GM21737 (cell line): Measurements from ENCODE around the gene TWSG1.
"Not testable (repeated sequence)": the region's sequence is repeated elsewhere in the genome, so short reads cannot be mapped to it uniquely, and the experiment has no call there.

Experiments used
- ATAC-seq: cut with Tn5 transposase; IDR thresholded peaks from one replicate; pipeline ENCODE4 v1.9.1; 2021; ENCODE audit warnings: mild to moderate bottlenecking, moderate library complexity; ENCODE audit not compliant: unreplicated experiment

TWSG1 gene

DNA sequence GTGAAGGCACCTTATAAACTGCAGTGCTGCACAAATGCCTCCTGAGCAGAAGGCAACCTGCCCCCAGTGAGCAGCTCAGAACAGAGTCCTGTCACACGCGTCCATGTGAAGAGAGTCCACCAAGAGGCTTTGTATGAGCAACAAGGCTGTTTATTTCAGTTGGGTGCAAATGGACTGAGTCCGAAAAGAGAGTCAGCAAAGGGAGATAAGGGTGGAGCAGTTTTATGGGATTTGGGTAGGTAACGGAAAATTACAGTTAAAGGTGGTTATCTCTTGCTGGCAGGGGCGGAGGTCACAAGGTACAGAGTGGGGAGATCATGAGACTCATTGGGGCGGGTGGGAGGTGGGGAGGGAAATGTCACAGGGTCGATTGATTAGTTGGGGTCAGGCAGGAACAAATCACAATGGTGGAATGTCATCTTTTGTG lies 87.3 kb downstream of the TWSG1 start:
- no peak for ATAC-seq

DNA sequence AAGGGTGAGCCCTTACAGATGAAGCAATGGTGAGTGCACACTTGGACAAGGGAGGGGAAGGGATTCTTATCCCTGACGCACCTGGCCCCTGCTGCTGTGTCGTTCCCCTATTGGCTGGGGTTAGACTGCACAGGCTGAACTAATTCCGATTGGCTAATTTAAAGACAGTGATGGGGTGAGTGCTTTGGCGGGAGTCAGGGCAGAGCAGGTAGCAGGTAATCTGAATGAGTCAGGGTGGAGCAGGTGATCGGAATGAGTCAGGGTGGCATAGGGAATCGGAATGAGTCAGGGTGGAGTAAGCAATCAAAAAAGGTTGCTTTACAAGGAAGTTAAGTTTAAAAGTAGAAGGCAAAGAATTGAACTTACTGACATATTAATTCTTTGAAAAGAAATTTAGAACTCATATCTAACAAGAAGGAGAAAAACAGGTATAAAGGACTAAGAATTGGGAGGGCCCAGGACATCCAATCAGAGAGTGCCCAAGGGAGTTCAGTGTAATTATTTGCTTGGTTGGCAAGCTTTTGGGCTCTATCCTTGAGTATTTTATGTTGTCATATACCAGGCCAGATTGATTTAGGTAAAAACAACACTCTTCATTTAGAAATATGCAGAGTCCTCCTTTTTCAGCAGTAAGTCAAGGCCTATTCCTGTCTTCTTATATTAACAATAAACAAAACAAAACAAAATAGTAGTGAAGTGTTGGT lies 88.4 kb downstream of the TWSG1 start:
- ATAC-seq = no peak

DNA sequence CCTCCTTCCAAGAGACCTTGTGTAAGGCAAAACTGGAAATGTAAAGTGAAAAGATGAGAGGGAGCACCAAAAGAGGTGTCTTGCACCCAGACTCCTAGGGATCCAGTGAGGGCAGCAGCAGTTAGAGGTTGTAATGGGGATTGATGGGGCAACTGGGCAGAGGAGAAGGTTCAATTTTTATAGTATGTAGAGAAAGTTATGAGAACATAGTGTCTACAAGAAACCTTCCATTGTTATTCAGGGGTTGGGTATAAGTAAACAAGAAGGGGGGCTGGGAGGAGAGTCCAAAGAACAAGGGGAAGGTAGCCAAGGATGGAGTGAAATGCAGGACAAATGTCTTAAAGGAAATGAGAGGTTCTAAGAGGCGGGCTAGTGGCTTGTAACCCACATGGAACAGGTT lies 89.1 kb downstream of the TWSG1 start:
- ATAC-seq = not testable (repeated sequence)

DNA sequence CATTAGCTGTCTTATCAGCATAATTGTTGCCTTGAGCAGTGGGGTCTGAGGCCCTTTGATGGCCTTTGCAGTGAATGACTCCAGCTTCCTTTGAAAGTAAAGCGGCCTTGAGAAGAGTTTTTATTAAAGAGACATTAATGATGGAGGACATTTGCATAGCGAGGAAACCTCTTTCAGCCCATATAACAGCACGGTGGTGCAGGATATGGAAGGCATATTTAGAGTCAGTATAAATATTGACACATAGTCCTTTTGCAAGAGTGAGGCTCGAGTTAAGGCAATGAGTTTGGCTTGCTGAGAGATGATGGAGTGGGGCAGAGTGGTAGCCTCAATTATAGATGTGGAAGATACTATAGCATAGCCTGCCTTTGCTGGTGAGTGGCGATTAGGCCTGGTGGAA lies 89.7 kb downstream of the TWSG1 start:
- ATAC-seq = not testable (repeated sequence)

DNA sequence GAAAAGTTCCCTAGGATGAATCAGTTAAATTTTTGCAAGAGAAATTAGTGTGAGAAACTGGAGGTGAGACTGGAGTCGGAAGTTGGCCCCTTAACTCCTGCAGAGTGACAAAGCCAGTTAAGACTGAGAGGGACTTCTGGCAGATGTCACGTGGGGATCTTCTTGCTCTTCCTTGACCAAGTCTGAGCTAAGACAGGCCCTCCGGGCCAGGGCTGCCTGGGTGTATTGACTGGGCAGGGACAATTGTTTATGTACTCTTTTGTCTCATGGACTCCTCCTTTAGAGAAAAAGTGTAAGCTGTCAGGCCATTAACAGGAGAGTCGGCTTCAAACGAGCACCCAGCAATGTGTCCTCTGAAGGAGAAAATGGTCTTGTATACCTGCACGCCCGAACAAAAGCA lies 92.2 kb downstream of the TWSG1 start:
- ATAC-seq = no peak

DNA sequence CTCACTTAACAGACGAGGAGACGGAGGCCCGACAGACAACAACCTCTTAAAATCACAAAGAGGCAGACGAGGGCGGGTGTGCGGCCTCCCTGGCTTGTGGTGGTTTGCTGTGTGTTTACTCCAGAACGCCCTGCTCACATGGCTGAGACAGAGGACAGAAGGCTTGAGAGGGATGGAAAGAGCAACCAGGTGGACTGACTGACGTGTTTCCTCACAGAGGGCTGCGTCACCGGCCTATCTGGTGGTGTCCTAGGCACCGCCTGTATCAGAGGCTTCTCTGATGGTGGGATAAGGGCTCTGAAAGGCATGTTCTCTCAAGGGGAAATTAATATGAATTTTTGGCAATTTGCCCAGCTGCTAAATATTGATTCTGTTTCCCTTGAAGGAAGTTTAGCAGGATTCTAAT lies 93.7 kb downstream of the TWSG1 start:
- ATAC-seq = no peak

DNA sequence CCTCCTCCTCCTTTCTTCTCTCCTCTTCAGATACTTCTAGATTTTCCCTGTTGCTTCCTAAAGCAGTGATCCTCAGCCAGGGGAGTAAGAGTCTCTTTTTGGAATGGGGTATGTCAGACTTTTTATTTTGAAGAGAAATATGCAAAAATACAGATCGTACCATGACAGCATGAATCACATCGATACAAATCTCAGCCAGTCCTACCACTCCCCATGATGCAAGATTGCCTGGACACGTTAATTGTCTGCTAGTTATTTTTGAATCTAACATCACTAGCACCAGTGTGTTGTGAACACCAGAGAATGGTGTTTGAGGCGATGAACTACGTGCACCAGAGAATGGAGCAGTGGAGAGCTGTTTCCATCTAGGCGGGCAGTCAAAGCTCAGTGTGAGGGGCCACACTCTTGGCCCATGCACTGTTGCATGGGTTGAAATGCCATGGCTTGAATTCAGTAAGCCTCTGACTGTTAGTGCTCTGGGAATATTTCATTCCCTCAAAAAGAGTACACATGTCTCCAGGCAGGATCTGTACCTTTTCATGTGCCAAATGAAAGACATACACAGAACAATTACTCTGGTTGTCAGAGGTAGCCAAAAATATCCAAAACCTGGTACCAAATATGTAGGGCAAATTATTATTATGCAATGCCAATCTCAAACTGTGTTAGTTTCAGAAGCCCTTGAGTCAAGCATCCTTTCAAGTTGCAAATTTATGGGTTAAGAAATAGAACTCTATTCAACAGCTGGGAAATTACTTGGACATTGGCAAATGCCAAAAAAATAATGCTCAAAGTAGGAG lies 94.5 kb downstream of the TWSG1 start:
- no peak for ATAC-seq

DNA sequence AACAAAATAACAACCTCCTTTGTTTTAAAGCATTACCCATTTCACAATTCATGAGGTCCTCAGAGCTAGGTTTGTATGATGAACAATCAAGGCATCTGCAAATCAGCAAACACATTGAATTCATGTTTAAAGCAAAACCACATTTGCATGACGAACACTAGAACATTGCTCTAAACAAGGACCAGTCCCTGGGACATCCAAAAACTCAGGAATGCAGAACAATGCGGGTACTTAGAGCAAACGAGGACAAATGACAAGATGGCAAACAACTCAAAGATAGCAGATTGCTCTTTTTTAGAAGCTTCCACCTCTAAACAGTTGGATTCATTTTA lies 95.1 kb downstream of the TWSG1 start:
- ATAC-seq = no peak

DNA sequence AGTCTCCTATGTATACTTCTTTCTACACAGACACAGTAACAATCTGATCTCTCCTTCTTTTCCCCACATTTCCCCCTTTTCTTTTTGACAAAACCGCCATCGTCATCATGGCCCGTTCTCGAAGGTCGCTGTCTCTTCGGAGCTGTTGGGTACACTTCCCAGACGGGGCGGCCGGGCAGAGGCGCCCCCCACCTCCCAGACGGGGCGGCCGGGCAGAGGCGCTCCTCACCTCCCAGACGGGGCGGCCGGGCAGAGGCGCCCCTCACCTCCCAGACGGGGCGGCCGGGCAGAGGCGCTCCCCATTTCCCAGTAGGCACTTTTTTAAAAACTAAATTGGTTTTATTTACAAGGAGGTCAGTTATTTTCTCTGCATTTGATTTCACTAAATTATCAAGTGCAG lies 95.7 kb downstream of the TWSG1 start:
- not testable (repeated sequence) for ATAC-seq

DNA sequence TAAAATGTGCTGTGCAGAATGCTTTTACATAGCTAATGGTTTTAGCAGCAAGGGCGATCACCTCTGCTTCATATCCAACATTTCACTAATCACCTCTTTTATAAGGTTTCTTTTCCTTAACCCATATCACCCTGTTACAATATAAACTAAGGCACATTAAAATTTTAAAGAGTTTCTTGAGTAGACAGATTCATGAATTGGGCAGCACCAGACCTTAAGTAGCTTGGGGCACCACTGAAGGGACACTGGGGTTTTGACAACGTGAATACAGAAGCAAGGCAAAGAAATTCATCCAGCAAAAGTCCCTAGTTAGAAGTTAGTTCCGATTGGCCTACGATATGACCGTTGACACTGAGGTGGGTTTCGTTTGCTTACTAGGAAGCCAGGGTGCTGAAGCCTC lies 96.7 kb downstream of the TWSG1 start:
- no peak for ATAC-seq

DNA sequence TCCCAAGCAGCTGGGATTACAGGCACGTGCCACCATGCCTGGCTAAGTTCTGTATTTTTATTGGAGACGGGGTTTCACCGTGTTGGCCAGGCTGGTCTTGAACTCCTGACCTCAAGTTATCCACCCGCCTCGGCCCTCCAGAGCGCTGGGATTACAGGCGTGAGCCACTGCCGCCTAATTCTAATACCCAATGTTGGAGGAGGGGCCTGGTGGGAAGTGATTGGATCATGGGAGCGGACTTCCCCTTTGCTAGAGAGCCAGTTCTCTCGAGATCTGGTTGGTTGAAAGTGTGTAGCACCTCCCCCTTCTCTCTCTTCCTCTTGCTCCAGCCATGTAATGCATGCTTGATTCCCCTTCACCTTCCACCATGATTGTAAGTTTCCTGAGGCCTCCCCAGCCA lies 98.5 kb downstream of the TWSG1 start:
- not testable (repeated sequence) for ATAC-seq

DNA sequence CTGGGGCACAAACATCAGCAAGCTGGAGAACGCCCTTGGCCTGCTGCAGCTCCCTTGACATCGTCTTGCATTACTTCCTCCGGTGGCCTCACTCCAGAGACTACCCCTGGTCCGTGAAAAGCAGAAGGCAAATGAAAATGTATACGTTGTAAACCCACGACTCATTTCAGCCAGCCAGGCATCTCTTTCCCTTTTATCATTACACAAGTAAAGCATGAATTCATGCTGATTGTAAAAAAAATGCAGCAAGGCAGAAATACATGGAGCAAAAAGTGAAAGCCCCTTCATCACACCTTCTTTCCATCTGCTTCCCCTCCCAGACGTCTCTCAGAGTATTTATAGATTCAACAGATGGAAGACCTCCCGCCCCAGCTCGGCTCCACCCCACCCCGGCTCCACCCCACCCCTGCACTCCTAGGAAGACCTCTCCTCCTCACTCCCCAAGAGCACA lies 99.1 kb downstream of the TWSG1 start:
- ATAC-seq = no peak

DNA sequence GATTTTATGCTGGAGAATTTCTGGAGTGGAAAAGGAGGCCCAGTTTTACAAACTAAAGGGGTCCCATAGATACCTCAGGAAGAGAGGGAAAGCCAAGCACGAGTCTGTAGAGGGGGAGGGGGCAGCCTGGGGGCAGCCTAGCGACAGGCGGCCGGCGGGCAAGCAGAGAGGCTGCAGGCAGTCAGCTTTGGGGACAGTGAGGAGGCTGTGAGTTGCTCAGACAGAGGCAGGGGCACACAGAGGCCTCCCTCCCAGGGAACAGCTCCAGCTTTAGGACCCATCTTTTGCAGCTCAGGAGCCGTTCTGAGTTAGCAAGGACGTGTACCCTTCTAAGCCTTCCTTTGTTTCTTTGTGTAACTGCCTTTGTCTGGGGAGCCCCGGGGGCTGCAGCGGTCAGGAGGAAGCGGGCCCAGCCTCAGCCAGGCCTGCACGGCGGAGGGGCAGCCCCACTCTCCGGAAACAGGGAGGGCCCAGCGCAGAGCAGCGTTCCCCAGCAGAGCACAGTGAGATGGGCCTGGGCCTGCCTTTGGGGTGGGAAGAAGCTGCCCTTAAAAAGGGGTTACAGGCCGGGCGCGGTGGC lies 99.6 kb downstream of the TWSG1 start:
- no peak for ATAC-seq

DNA sequence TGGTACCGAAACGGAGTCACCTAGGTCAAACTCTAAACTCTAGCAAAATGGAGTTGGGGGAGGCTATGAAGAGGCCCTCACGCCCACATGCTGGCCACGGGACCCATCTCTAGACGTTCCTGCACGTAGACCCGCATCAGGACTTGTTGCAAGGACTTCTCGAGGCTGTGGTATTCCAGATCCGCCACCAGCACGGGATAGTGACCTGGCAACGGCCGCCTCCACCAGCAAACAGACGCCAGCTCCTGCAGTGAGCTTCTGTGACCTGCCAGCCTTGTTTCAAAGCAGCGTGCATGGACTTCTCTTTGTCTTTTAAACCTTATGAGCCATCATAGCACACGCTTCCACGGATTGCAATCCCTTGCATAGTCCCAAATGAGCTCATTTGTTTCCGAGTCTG lies 100.5 kb downstream of the TWSG1 start:
- ATAC-seq = no peak

DNA sequence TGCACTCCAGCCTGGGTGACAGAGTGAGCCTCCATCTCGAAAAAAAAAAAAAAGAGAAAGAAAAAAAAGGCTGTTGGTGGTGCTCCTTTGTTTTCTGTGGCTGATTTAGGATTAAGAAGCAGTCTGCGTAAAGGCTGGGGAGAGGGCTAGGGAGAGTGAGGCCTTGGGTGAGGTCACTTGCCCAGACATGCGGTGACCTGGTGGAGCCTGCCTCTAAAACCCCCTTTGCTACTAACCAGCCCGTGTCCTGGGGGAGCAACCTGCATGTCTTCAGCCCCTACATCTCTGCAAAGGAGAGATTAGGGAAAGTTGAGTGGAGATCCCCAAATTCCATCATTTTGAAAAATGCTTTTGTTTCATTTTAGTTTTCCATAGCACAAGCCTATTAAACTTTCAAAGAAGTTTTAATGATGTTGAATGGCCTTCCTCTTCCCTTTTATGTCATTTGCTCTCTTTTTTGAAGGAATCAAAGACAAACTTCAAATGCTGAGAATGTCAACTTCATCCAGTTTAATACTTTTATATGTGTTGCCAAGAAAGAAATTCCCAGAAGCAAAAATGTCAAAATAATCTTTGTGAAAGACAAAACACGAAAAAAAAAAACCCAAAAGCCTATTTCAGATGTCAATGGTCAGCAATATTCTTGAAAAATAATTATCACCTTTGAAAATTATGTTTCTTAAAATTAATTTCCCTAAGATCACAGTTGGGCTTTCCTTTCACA lies 101.8 kb downstream of the TWSG1 start:
- ATAC-seq = no peak

DNA sequence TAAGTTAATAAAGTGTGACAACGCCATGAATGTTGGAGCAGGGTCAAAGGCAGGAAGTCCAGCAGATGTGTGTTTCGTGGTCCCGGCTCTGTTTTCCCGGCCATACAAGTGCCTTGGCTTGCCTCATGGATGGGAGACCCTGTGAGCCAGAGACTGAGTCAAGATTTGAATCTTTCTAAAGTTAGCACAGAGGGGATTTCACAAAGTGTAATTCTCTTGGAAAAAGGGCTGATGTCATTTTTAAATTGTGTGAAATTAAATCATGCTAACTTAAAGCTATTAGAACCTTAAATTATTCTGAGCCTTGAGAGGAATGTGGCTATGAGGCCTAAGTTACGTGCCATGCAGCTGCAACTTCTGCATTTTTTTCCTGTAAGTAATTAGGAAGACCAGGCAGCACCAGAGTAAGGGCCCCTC lies 102.5 kb downstream of the TWSG1 start:
- ATAC-seq = no peak

DNA sequence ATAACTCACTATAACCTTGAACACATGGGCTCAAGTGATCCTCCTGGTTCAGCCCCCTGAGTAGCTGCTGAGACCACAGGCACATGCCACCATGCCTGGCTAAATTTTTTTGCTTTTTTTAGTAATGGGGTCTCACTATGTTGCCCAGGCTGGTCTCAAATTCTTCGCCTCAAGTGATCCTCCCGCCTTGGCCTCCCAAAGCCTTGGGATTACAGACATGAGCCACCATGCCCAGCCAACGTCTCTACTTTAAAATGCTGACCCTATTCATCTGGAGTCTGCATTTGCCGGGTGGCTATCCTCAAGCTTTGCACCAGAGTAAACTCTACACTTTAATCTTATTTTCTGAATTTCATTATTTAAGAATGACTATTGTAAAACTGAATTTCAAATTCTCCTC lies 103.1 kb downstream of the TWSG1 start:
- ATAC-seq = no peak

DNA sequence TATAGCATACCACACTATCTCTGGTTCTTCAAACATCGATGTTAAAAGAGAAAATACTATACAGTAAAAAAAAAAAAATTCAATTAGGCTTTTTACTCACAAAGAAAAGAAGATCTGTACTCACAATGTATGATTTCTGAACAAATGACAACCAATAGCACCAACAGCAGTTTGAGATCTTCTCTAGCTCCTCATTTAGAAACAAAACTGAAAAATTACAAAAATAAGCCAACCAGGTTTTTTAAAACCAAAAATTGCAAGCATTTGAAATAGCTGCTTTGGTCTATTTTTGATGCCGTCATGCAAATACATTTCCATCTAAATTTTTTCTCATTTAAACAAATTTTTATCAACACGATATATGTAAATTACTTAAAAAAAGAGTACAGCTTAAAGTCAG lies 106.5 kb downstream of the TWSG1 start:
- ATAC-seq = no peak

DNA sequence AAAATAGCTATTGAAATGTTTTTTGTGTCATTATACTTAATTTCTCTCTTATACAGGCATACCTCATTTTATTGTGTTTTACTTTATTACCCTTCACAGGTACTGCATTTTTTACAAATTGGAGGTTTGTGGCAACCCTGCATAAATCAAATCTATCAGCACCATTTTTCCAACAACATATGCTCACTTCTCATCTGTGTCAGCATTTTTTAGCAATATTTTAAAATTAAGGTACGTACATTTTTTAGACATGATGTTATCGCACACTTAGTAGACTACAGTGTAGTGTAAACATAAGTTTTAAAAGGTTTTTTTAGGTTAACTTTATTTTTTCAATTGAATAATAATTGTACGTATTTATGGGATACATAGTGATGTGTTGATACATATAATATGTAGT lies 110.0 kb downstream of the TWSG1 start:
- no peak for ATAC-seq

DNA sequence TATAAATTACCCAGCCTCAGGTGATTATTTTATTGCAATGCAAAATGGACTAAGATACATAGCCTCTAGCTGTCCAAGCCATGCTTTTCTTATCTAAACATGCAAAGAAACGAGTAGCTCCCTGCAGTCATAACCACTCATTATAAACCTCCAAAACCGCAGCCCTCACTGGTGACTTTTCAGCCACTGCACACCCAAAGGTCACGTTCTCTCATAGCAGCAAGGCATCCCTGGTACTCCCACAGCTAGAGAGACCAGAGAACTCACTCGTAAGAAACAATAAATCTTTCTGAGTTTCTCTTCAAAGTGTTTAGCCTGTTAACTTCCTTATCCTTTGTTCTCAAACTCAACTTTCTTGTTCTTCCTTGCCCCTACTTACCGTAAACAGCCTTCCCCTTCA lies 112.3 kb downstream of the TWSG1 start:
- ATAC-seq = no peak

DNA sequence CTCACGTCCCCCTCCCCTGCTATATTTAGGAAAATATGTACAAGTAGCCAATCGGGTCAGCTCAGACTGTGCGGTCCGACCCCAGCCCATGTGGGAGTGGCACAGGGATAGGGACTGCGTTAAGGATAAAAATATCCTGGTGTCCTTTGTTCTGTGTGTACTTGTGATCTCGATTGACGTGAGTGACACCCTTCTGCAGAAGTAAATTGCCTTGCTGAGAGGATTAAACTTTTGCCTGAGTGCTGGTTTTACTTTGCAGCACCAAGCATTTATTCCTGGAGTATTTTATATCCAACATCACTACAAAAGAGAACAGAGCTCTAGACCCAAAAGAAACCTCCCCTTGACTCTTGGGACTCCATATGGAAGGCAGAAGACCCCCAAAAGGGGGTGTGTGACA lies 112.8 kb downstream of the TWSG1 start:
- no peak for ATAC-seq
